Measurements from ENCODE around the gene AP5S1. TPM values are rescaled to one million over a fixed set of nuclear protein-coding genes. Genes with fewer than 3 reads are reported as not detected.

AP5S1 gene
- total and polyA plus RNA-seq, 2 of the 13 experiments (the other 11 are each of a cell fraction or from before 2014, with no cell fraction given): 7.9 to 23.2 TPM

GRCh38 chr20:3820048-3820900, at the start of gene AP5S1 (continued):
- TF ChIP-seq TRAFD1 (CRISPR knock-in tag; IDR thresholded peaks at IDR 0.05; ENCODE audit: borderline replicate concordance) (peak; percentile 95), SYNCRIP (IDR thresholded peaks at IDR 0.05; ENCODE audit: insufficient read depth, low read depth, low read length) (no peak), ARID5B (CRISPR knock-in tag; IDR thresholded peaks at IDR 0.05) (peak; percentile 50), TOE1 (CRISPR knock-in tag; IDR thresholded peaks at IDR 0.05) (peak; percentile 95; the same call in 1 of the 2 replicates), ZEB1 (IDR thresholded peaks at IDR 0.05; ENCODE audit: insufficient replicate concordance, low read depth) (no peak), POLR2AphosphoS2 (IDR thresholded peaks at IDR 0.05; ENCODE audit: low read depth, low read length) (no peak), GMEB2 (CRISPR knock-in tag; IDR thresholded peaks at IDR 0.05; ENCODE audit: low read depth) (peak; percentile 91), ZNF569 (CRISPR knock-in tag; IDR thresholded peaks at IDR 0.05; ENCODE audit: borderline replicate concordance) (no peak), STAG1 (CRISPR knock-in tag; IDR thresholded peaks at IDR 0.05) (peak; percentile 89), ZNF343 (CRISPR knock-in tag; IDR thresholded peaks at IDR 0.05) (peak; percentile 96), ZNF460 (CRISPR knock-in tag; IDR thresholded peaks at IDR 0.05; ENCODE audit: borderline replicate concordance) (peak; percentile 4; the same call in 1 of the 2 replicates), REST (IDR thresholded peaks at IDR 0.05; ENCODE audit: borderline replicate concordance in 1 of 2, low read depth in 1 of 2, low read length in 2 of 2) (peak in 1 of 2 experiments; percentile 68; a peak in 1 of 4 replicates), ZNF614 (CRISPR knock-in tag; IDR thresholded peaks at IDR 0.05; ENCODE audit: borderline replicate concordance) (peak; percentile 91), CTCF (CRISPR knock-in tag; IDR thresholded peaks at IDR 0.05) (peak; percentile 97)

Measured in HepG2 (cell line).